Mucosa of descending colon (tissue), 3 donors: ENCODE results near the gene WDR7. TPM values are rescaled to one million over a fixed set of nuclear protein-coding genes. Genes with fewer than 3 reads are reported as not detected.

Source experiments
- ATAC-seq: fragments of 200-7000 bp; cut with Tn5 transposase; one replicate; pipeline ENCODE4 v1.9.1; 2020; ENCODE audit warnings: mild to moderate bottlenecking, moderate library complexity
- DNase-seq, 3 donors: peaks; one replicate each; pipeline ENCODE4 v3.0.0-alpha.2; 2020
- H3K36me3 ChIP-seq: fragments of 200-600 bp; one replicate; pipeline ENCODE4 v1.8.0; 2021; ENCODE audit warnings: low read depth, mild to moderate bottlenecking
- H3K4me1 ChIP-seq: fragments of 200-600 bp; one replicate; pipeline ENCODE4 v1.8.0; 2021; ENCODE audit warnings: low read depth, mild to moderate bottlenecking
- H3K4me3 ChIP-seq: fragments of 200-600 bp; one replicate; pipeline ENCODE4 v1.8.0; 2021; ENCODE audit warnings: mild to moderate bottlenecking
- H3K9me3 ChIP-seq: fragments of 200-600 bp; one replicate; pipeline ENCODE4 v1.8.0; 2021; ENCODE audit warnings: mild to moderate bottlenecking
- CTCF ChIP-seq: fragments of 200-600 bp; IDR thresholded peaks from one replicate; pipeline ENCODE4 v1.8.0; 2022; ENCODE audit warnings: antibody characterized with exemption, mild to moderate bottlenecking
- intact Hi-C, 2 donors: fragments of 100-400 bp; cut with DNase I in 1 of 2; cut with micrococcal nuclease in 1 of 2; formaldehyde crosslinking; loops; one replicate each; pipeline versions ENCODE4 v1.11.0 to v1.11.1; 2022; cut with DNase I, micrococcal nuclease
- total RNA-seq, 3 donors: library from RNA; stranded (reverse); fragmentation: NEBNext Ultra II Directional in 2 of 3; extraction: Animal tissue kit (Norgen Biotek cat#: 25700) in 2 of 3; gene quantifications; one replicate each; pipeline versions ENCODE4 v1.2.1 to v1.2.4, GENCODE V29; 2021 to 2023
- donor health status: DM: no; HTN: no; CAD: no; lungs with moderate emphysema.
- donor health status: DM: no; HTN: no; CAD: no.
- donor health status: DM: no; HTN: yes; CAD: no.

WDR7 gene
- total RNA-seq, 3 donors from 2014 or later: 28.4 to 38.8 (median 29.3) TPM

DNA sequence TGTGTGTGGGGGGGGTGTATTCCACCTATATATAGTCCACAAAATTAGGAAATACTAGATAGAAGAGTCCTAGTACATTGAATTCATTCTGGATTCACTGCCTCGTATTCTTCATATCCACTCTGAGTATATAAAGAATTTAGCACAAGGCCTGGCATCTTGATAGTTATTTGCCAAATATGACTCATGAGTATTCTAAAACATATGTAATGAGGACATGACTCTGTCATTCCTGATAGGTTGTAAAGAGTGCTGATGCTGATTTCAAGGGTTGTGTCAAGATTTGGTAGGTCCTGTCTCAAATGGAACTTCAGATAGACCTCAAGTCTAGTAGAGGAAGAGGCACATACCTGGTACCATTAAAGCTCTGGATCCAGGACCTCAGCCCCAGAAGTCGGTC is 322.3 kb downstream of the WDR7 start:
- no peak for TF ChIP-seq CTCF
- H3K4me1 ChIP-seq: no peaks in the 10 kb centered on the region
- ATAC-seq (no peak), DNase-seq (no peak)
- no peaks in the 10 kb centered on the region for H3K9me3 ChIP-seq
- intact Hi-C loops: no loop called here
- no peaks in the 10 kb centered on the region for H3K36me3 ChIP-seq
- H3K4me3 ChIP-seq: no peak overlapping the region

DNA sequence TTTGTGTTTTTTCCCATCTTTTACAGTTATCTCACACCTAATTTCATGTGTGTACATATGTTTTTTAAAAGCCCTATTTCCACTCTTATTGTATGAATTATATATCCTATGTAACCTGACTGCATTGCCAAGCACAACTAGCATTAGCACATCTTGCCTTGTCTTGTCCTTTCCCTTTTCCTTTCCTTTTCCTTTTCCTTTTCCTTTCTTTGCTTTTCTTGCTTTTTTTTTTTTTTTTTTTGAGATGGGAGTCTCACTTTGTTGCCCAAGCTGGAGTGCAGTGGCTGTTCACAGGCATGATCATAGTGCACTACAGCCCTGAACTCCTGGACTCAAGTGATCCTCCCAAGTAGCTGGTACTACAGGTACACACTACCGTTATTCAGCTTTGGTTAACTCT is 323.0 kb downstream of the WDR7 start:
- Histone ChIP-seq H3K9me3 (no peaks in the 10 kb centered on the region), H3K36me3 (no peaks in the 10 kb centered on the region), H3K4me1 (no peaks in the 10 kb centered on the region), H3K4me3 (no peak overlapping the region)
- ATAC-seq: no peak
- no peak for DNase-seq
- no peak for TF ChIP-seq CTCF
- intact Hi-C loops: no loop called here

DNA sequence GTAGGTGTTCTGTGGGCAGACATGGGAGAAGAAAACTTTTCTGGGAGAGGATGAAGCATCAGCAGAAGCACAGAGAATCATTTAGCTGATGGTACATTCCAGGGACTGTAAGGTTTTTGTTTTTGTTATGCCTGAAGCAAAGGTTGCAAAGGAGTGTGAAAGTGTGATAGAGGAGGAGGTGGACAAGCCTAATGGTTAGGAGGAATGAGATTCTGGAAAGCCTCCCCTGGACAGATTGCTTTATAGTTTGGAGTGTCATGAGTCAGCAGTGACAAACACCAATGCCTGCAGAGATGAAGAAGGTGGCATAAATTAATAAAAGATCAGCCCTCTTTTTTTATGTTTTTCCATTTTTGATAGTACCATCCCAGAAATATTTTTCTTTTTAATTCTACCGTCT is 324.1 kb downstream of the WDR7 start:
- Histone ChIP-seq H3K4me1 (no peaks in the 10 kb centered on the region), H3K9me3 (no peaks in the 10 kb centered on the region), H3K4me3 (no peak overlapping the region), H3K36me3 (no peaks in the 10 kb centered on the region)
- no peak for TF ChIP-seq CTCF
- no peak for ATAC-seq
- intact Hi-C loops: no loop called here
- no peak for DNase-seq

DNA sequence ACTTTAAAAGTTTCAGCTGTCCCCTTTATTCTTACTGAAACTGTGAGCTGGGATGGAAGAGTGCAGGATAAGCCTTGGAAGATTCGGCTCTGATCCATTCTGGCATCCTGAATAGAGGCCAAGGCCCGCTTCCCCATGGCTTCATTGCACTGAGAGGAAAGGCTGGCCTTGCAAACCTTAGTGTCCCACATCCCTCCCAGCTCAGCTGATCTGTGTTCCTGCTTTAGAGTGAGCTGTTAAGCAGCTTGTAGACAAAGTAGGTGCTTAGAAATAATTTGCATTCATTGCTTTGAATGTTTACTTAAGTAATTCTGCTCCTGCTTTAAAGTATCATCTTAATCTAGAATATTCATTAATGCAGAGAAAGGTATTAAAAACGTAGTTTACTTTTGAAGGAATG is 326.1 kb downstream of the WDR7 start:
- Histone ChIP-seq H3K9me3 (no peaks in the 10 kb centered on the region), H3K36me3 (no peaks in the 10 kb centered on the region), H3K4me1 (no peaks in the 10 kb centered on the region), H3K4me3 (no peak overlapping the region)
- intact Hi-C loops: no loop called here
- no peak for TF ChIP-seq CTCF
- DNase-seq: no peak
- peak; percentile 34 for ATAC-seq

- peak; percentile 90 for ATAC-seq
These were observed 326.6 kb downstream of the WDR7 start for GRCh38 chr18:56977771-56978170.

More at GRCh38 chr18:56977771-56978170, 326.6 kb downstream of the WDR7 start:
- DNase-seq: no peak
- Histone ChIP-seq H3K9me3 (no peaks in the 10 kb centered on the region), H3K36me3 (no peaks in the 10 kb centered on the region), H3K4me1 (no peaks in the 10 kb centered on the region), H3K4me3 (no peak overlapping the region)
- intact Hi-C loops: no loop called here
- TF ChIP-seq CTCF: no peak
